HFFc6 (cell line): ENCODE data around the gene NFASC. TPM values are rescaled to one million over a fixed set of nuclear protein-coding genes. Genes with fewer than 3 reads are reported as not detected.
A peak's percentile ranks its signal among the peaks of the same experiment; 100 is the strongest.

Source experiments
- DNase-seq: peaks from one replicate; pipeline ENCODE4 v3.0.0-alpha.2; 2018
- H3K27ac Mint-ChIP-seq: 2 replicates; pipeline ENCODE4 v1.8.0; 2020; ENCODE audit warnings: mild to moderate bottlenecking, mixed read lengths
- H3K27me3 Mint-ChIP-seq: 2 replicates; pipeline ENCODE4 v1.8.0; 2021; ENCODE audit warnings: mild to moderate bottlenecking, moderate library complexity, mixed read lengths; ENCODE audit not compliant: insufficient read depth
- H3K36me3 Mint-ChIP-seq: 2 replicates; pipeline ENCODE4 v1.8.0; 2021; ENCODE audit warnings: low read depth, mixed read lengths
- H3K4me1 Mint-ChIP-seq: 2 replicates; pipeline ENCODE4 v1.8.0; 2020; ENCODE audit warnings: low read depth, mixed read lengths
- H3K4me3 Mint-ChIP-seq: 2 replicates; pipeline ENCODE4 v1.8.0; 2020; ENCODE audit warnings: mild to moderate bottlenecking, moderate library complexity, mixed read lengths
- H3K9me3 Mint-ChIP-seq: 2 replicates; pipeline ENCODE4 v1.8.0; 2020; ENCODE audit warnings: mild to moderate bottlenecking, mixed read lengths
- CTCF ChIP-seq: fragments of 200-600 bp; sonication (generic); IDR thresholded peaks from 2 replicates; pipeline ENCODE4 v1.5.0; 2021; ENCODE audit warnings: antibody characterized with exemption, mild to moderate bottlenecking
- total RNA-seq, 6 experiments: library from RNA; stranded (reverse); fragmentation: NEBNext Ultra II Directional; extraction: Animal tissue kit (Norgen Biotek cat#: 25700); gene quantifications; 2 replicates in 1 of 6; 3 replicates in 5 of 6; pipeline ENCODE4 v1.2.3, GENCODE V29; 2021

The NFASC gene
- total RNA-seq, 6 experiments from 2014 or later = 4.7 to 11.7 (median 9.9) TPM

- Mint-ChIP-seq H3K9me3 (no peaks in the 10 kb centered on the region), H3K4me3 (no peak overlapping the region), H3K4me1 (peaks cover 22% of the 10 kb centered on the region), H3K27me3 (peaks cover 26% of the 10 kb centered on the region), H3K27ac (no peak overlapping the region), H3K36me3 (no peaks in the 10 kb centered on the region)
- no peak for TF ChIP-seq CTCF
- DNase-seq = no peak
Measured at GRCh38 chr1:204968135-204968534, 97.5 kb downstream of the NFASC start.

DNA sequence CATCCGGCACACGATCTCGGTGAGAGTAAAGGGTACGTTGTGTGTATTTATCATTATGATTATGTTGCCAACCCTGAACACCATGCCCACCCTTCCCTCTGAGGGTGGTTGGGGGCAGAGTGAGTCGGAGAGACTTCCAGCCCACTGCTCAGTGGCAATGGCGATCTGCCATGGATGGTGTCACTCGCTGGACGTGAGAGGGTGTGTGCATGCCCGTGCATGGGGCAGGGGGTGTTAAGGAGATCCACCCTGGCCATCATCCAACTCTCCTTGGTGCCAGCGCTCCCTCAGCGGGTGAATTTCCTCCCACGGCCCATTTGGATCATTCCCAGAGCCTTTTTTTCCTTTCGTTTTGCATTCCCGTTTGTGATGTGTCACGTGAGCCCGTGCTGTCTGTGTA is 98.3 kb downstream of the NFASC start:
- DNase-seq = no peak
- TF ChIP-seq CTCF = no peak
- H3K9me3 Mint-ChIP-seq = no peaks in the 10 kb centered on the region
- peaks cover 30% of the 10 kb centered on the region for H3K27me3 Mint-ChIP-seq
- H3K4me1 Mint-ChIP-seq = peaks cover 27% of the 10 kb centered on the region
- H3K27ac Mint-ChIP-seq = no peak overlapping the region
- no peaks in the 10 kb centered on the region for H3K36me3 Mint-ChIP-seq
- H3K4me3 Mint-ChIP-seq = no peak overlapping the region

DNA sequence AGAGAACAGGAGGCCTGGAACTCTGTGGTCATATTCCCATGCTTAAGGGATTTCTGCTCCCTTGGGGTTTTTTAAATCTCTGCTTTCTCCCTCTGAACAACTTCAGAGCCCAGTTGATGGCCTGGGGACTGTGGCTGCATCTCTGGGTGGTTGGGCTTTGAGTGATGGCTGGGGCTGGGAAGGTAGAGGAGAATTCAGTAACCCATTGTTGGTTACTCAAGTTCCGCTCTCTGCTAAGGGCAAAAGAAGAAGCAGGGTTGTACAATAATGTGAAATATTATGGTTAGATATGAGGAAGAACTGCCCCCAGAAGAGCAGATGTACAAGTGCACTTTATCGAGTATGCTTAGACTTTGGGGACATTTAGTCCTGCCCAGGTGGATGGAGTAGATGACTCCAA is 100.3 kb downstream of the NFASC start:
- Mint-ChIP-seq H3K36me3 (no peaks in the 10 kb centered on the region), H3K9me3 (no peaks in the 10 kb centered on the region), H3K27ac (no peak overlapping the region), H3K4me1 (peaks cover 27% of the 10 kb centered on the region), H3K27me3 (peaks cover 25% of the 10 kb centered on the region), H3K4me3 (no peak overlapping the region)
- no peak for TF ChIP-seq CTCF
- no peak for DNase-seq

DNA sequence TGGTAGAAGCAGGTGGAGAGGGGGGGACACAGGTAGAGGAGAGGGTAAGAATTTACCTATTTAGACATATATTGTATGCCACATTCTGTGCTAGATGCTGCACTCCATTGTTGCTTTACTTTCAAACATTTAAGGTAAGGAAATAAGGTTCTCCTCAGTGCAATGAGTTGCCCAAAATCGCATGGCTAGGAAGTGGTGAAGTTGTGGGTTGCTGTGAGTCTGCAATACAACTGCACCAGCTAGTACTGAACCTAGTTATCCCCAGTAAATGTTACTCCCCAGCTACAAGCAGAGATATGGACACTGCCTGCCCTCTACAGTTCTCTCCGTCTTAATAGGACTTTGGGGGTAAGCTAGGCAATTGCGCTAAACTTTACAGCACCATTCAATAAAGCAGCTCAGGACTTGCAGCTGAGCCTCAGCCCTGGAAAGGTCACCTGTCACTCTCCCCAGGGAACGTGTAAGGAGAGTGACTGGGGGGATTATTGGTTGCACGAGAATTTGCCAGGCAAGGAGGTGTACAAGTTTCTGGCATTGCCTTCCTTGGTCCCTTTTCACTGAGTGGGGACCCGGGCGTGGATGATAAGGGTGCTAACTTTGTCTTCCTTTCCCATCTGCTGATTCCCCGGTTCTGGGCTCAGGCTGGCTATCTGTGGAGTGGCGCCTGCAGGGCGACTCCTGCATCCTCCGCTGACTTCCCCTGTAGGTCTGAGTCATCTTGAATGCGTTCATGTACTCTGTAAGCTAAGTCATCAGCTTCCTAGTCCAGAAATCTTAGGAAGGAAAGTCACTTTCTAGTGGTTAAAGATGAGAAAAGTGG is 101.1 kb downstream of the NFASC start:
- peak overlapping the region; percentile 44; the same call in 1 of the 2 replicates for H3K4me3 Mint-ChIP-seq
- no peak for TF ChIP-seq CTCF
- H3K36me3 Mint-ChIP-seq = no peaks in the 10 kb centered on the region
- DNase-seq = peak; percentile 80
- peak overlapping the region; percentile 71 for H3K27ac Mint-ChIP-seq
- H3K27me3 Mint-ChIP-seq = peaks cover 20% of the 10 kb centered on the region
- H3K4me1 Mint-ChIP-seq = peaks cover 27% of the 10 kb centered on the region
- no peaks in the 10 kb centered on the region for H3K9me3 Mint-ChIP-seq

DNA sequence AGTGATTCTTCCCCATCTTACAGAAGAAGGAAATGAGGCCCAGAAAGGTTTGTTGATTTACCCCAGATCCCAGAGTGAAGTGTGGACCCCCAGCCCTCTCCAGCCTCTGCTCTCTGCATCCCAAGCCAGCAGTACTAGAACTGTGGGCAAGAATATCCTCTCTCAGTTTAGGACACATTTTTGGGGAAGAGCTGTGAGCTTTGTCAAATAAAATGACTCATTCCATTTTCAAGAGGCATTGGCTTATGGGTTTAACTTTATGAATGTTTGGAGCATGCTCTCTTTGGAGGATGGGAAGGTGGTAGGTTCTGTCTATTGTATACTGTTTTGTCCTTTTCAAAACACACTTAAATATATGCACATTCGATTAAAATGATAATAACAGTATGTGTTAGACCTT is 101.8 kb downstream of the NFASC start:
- Mint-ChIP-seq H3K27me3 (peaks cover 21% of the 10 kb centered on the region), H3K9me3 (no peaks in the 10 kb centered on the region), H3K27ac (peak overlapping the region; percentile 71), H3K4me1 (peaks cover 27% of the 10 kb centered on the region), H3K4me3 (peak overlapping the region; percentile 44; the same call in 1 of the 2 replicates), H3K36me3 (no peaks in the 10 kb centered on the region)
- DNase-seq = no peak
- TF ChIP-seq CTCF = no peak
